SK-N-SH (cell line): ENCODE measurements around the gene SGCE.

Experiments used
- CTCF ChIP-seq: fragments of 200-600 bp; sonication (generic); IDR thresholded peaks from 2 replicates; pipeline ENCODE4 v1.6.1; 2017; ENCODE audit warnings: antibody characterized with exemption, mild to moderate bottlenecking, moderate library complexity
- FOXM1 ChIP-seq: IDR thresholded peaks from 2 replicates; pipeline ENCODE4 v1.4.0; 2012; ENCODE audit warnings: low read depth, mild to moderate bottlenecking
- MXI1 ChIP-seq: IDR thresholded peaks from 2 replicates; pipeline ENCODE4 v1.6.1; 2012; ENCODE audit warnings: mild to moderate bottlenecking, low read depth, low read length, improper control_type of control experiment
- POLR2AphosphoS5 ChIP-seq: IDR thresholded peaks from 2 replicates; pipeline ENCODE4 v1.6.1; 2012; ENCODE audit warnings: low read depth, low read length
- SIN3A ChIP-seq: IDR thresholded peaks from 2 replicates; pipeline ENCODE4 v1.6.1; 2012; ENCODE audit warnings: low read depth, mild to moderate bottlenecking, low read length, moderate library complexity, borderline replicate concordance
- TCF12 ChIP-seq: IDR thresholded peaks from 2 replicates; pipeline ENCODE4 v1.4.0; 2012
- TEAD4 ChIP-seq: IDR thresholded peaks from 2 replicates; pipeline ENCODE4 v1.4.0; 2012; ENCODE audit warnings: mild to moderate bottlenecking, borderline replicate concordance; ENCODE audit not compliant: insufficient read depth
- YY1 ChIP-seq: IDR thresholded peaks from 2 replicates; pipeline ENCODE4 v1.4.0; 2012; ENCODE audit warnings: low read depth, mild to moderate bottlenecking

- TF ChIP-seq MXI1 (no peak), TEAD4 (no peak), CTCF (no peak), SIN3A (no peak), YY1 (no peak), POLR2AphosphoS5 (no peak), FOXM1 (no peak), TCF12 (no peak)
These were observed 94.0 kb downstream of the SGCE start for GRCh38 chr7:94561841-94562514.
